ENCODE measurements around the gene PFDN4.
"Not testable (repeated sequence)": the region's sequence is repeated elsewhere in the genome, so short reads cannot be mapped to it uniquely, and the experiment has no call there.

PFDN4 gene

GRCh38 chr20:54201268-54201846, 6.5 kb upstream of the PFDN4 start:
- no peak for DNase-seq

- peak; percentile 15 for DNase-seq
Observed at GRCh38 chr20:54203281-54203680, 4.6 kb upstream of the PFDN4 start.

- DNase-seq, result no peak
Observed at GRCh38 chr20:54204063-54204462, 3.8 kb upstream of the PFDN4 start.

- no peak for DNase-seq
Observed at GRCh38 chr20:54204481-54204880, 3.4 kb upstream of the PFDN4 start.

- peak; percentile 31 for DNase-seq
Observed at GRCh38 chr20:54205450-54205849, 2.4 kb upstream of the PFDN4 start.

- DNase-seq, result no peak
Observed at GRCh38 chr20:54207053-54207742, 689 bp upstream of the PFDN4 start.

- DNase-seq, result no peak
Observed at GRCh38 chr20:54208548-54209176, 775 bp downstream of the PFDN4 start.

GRCh38 chr20:54209216-54209813, 1.4 kb downstream of the PFDN4 start:
- DNase-seq, result no peak

- DNase-seq, result no peak
Observed at GRCh38 chr20:54212226-54212625, 4.3 kb downstream of the PFDN4 start.

GRCh38 chr20:54212871-54213270, 5.0 kb downstream of the PFDN4 start:
- DNase-seq, result no peak

GRCh38 chr20:54214566-54214965, 6.7 kb downstream of the PFDN4 start:
- DNase-seq, result no peak

GRCh38 chr20:54215157-54215789, 7.4 kb downstream of the PFDN4 start:
- DNase-seq, result no peak

- DNase-seq, result no peak
Observed at GRCh38 chr20:54217762-54218161, 9.9 kb downstream of the PFDN4 start.

- no peak for DNase-seq
Observed at GRCh38 chr20:54218470-54218869, 10.6 kb downstream of the PFDN4 start.

GRCh38 chr20:54219751-54220426, 12.0 kb downstream of the PFDN4 start:
- peak; percentile 58 for DNase-seq

GRCh38 chr20:54220722-54221121, 12.8 kb downstream of the PFDN4 start:
- no peak for DNase-seq

- DNase-seq, result peak; percentile 52
Observed at GRCh38 chr20:54221353-54221752, 13.5 kb downstream of the PFDN4 start.

GRCh38 chr20:54221996-54222890, 14.4 kb downstream of the PFDN4 start:
- DNase-seq, result no peak

GRCh38 chr20:54223285-54223684, 15.4 kb downstream of the PFDN4 start:
- no peak for DNase-seq

- no peak for DNase-seq
Observed at GRCh38 chr20:54223751-54224150, 15.9 kb downstream of the PFDN4 start.

- DNase-seq, result not testable (repeated sequence)
Observed at GRCh38 chr20:54224642-54225041, 16.8 kb downstream of the PFDN4 start.

- DNase-seq, result no peak
Observed at GRCh38 chr20:54227241-54227640, 19.4 kb downstream of the PFDN4 start.

All from suppressor macrophage treated with lipopolysaccharide for 4 hours (primary cell).